GM12878 (cell line): ENCODE measurements around the gene TRIM40. TPM values are rescaled to one million over a fixed set of nuclear protein-coding genes. Genes with fewer than 3 reads are reported as not detected.
A peak's percentile ranks its signal among the peaks of the same experiment; 100 is the strongest.

Experiments used
- ATAC-seq: fragments of 200-7000 bp; cut with Tn5 transposase; 3 replicates; pipeline ENCODE4 v1.9.1; 2020; ENCODE audit warnings: mild to moderate bottlenecking, moderate library complexity
- BruUV-seq: library from RNA; stranded (reverse); fragments of 400-500 nt; replicated peaks from 2 replicates; lab custom pipeline; 2021; lab: Mats Ljungman, UMichigan
- CTCF ChIA-PET: fragments of 300-600 bp; sonication (Branson Sonifier 250); formaldehyde crosslinking; extraction: SDS; loops from one replicate; lab custom pipeline; 2021; ENCODE audit warnings: inconsistent platforms; lab: Yijun Ruan, JAX
- POLR2A ChIA-PET: fragments of 350-600 bp; formaldehyde crosslinking; extraction: SDS; loops from one replicate; lab custom pipeline; 2021; ENCODE audit warnings: inconsistent platforms; lab: Charles Lee
- RAD21 ChIA-PET: fragments of 300-600 bp; sonication (Branson Sonifier 250); formaldehyde crosslinking; loops from one replicate; lab custom pipeline; 2023; ENCODE audit warnings: antibody characterized with exemption; ENCODE audit not compliant: unreplicated experiment; lab: Charles Lee
- SMC1A ChIA-PET: fragments of 300-600 bp; sonication (Branson Sonifier 250); formaldehyde crosslinking; loops from one replicate; lab custom pipeline; 2023; ENCODE audit not compliant: unreplicated experiment, uncharacterized antibody; lab: Charles Lee
- DNase-seq: peaks from one replicate; pipeline ENCODE4 v3.0.0-alpha.2; 2011; ENCODE audit warnings: low read depth, low spot score
- FAIRE-seq: peaks from 3 replicates; lab custom pipeline; 2011; peaks lifted over from hg19 to GRCh38; lab: Jason Lieb, UNC
- H2AFZ ChIP-seq: 2 replicates; pipeline ENCODE4 v1.6.0; 2011; ENCODE audit warnings: low read depth, low read length, control low read depth; ENCODE audit not compliant: control insufficient read depth
- H3K27ac ChIP-seq: 2 replicates; pipeline ENCODE4 v1.5.1; 2011; ENCODE audit warnings: control low read depth; ENCODE audit not compliant: control insufficient read depth, insufficient read depth
- H3K27me3 ChIP-seq, 2 experiments: replicated peaks in 1 of 2; 2 replicates each; pipeline versions ENCODE4 v1.6.0 to v1.6.1; 2011; ENCODE audit warnings: low read length in 1 of 2; ENCODE audit not compliant: control insufficient read depth in 2 of 2, insufficient read depth in 2 of 2
- H3K36me3 ChIP-seq, 2 experiments: 2 replicates each; pipeline ENCODE4 v1.5.1; 2011; ENCODE audit warnings: low read length in 1 of 2; ENCODE audit not compliant: control insufficient read depth in 2 of 2, insufficient read depth in 2 of 2
- H3K4me1 ChIP-seq: 2 replicates; pipeline ENCODE4 v1.6.1; 2011; ENCODE audit warnings: mild to moderate bottlenecking, low read length, moderate library complexity, mixed read lengths; ENCODE audit not compliant: control insufficient read depth, insufficient read depth
- H3K4me2 ChIP-seq: 2 replicates; pipeline ENCODE4 v1.6.0; 2011; ENCODE audit warnings: control low read depth; ENCODE audit not compliant: control insufficient read depth, insufficient read depth
- H3K4me3 ChIP-seq: fragments of 200-600 bp; sonication (generic); 2 replicates; pipeline ENCODE4 v1.5.1; 2016
- H3K79me2 ChIP-seq: 2 replicates; pipeline ENCODE4 v1.6.0; 2011; ENCODE audit warnings: low read length; ENCODE audit not compliant: control insufficient read depth, insufficient read depth
- H3K9ac ChIP-seq: 2 replicates; pipeline ENCODE4 v1.8.0; 2011; ENCODE audit warnings: low read length, control low read depth, mixed read lengths; ENCODE audit not compliant: control insufficient read depth, insufficient read depth
- H3K9me3 ChIP-seq: replicated peaks from 3 replicates; pipeline ENCODE4 v1.5.1; 2011; ENCODE audit warnings: mild to moderate bottlenecking, low read length; ENCODE audit not compliant: control insufficient read depth, insufficient read depth
- H4K20me1 ChIP-seq: 2 replicates; pipeline ENCODE4 v1.6.0; 2011; ENCODE audit not compliant: control insufficient read depth, insufficient read depth
- BMI1 ChIP-seq: fragments of 450-650 bp; IDR thresholded peaks from 2 replicates; pipeline ENCODE4 v1.6.1; 2016; ENCODE audit warnings: mild to moderate bottlenecking, moderate library complexity, borderline replicate concordance
- CBX3 ChIP-seq: fragments of 200-600 bp; sonication (generic); IDR thresholded peaks from 2 replicates; pipeline ENCODE4 v1.6.1; 2016; ENCODE audit warnings: low read depth, borderline replicate concordance
- CREM ChIP-seq: IDR thresholded peaks from 2 replicates; pipeline ENCODE4 v1.6.1; 2014; ENCODE audit warnings: antibody characterized with exemption, low read depth
- ZNF24 ChIP-seq: fragments of 450-650 bp; IDR thresholded peaks from 2 replicates; pipeline ENCODE4 v1.6.1; 2017; ENCODE audit warnings: antibody characterized with exemption, mild to moderate bottlenecking
- WGBS: methylation state at CpG from one replicate; pipeline ENCODE4 v1.1.6; 2016; ENCODE audit warnings: low lambda C conversion rate; ENCODE audit not compliant: insufficient replicate concordance, insufficient coverage; ENCODE audit errors: missing lambda C conversion rate; 5-methylcytosine and 5-hydroxymethylcytosine counted together
- in situ Hi-C: fragments of 300-500 bp; cut with MboI; formaldehyde crosslinking; loops from 9 replicates; pipeline ENCODE4 v1.14.3; 2018; ENCODE audit warnings: mixed read lengths
- intact Hi-C: fragments of 100-400 bp; cut with micrococcal nuclease; formaldehyde crosslinking; loops from one replicate; pipeline ENCODE4 v1.14.2; 2022; ENCODE audit not compliant: unreplicated experiment
- polyA plus RNA-seq, 11 experiments: library from polyadenylated mRNA; depleted of rRNA in 4 of 11; unstranded in 6 of 11; stranded (reverse) in 5 of 11; fragments of >200 nt; fragmentation: Nextera tagmentation in 4 of 11; fragmentation: Illumina TruSeq in 1 of 11; extraction: Ambion mirVana in 4 of 11; extraction: Trizol in 1 of 11; gene quantifications; 1 replicate in 1 of 11; 2 replicates in 10 of 11; pipeline versions ENCODE4 v1.2.1 to v1.2.3, GENCODE V29; 2011 to 2016; ENCODE audit warnings: inconsistent platforms in 2 of 11, missing spikeins in 2 of 11, low read depth in 1 of 11
- total RNA-seq, 4 experiments: library from RNA; depleted of rRNA in 3 of 4; stranded (reverse); fragments of >200 nt in 3 of 4; fragmentation: Illumina TruSeq in 1 of 4; extraction: Trizol in 1 of 4; gene quantifications; 2 replicates each; pipeline versions ENCODE4 v1.2.1 to v1.2.3, GENCODE V29; 2013 to 2021

Gene TRIM40
- total and polyA plus RNA-seq, 10 of the 15 experiments (the other 5 are each of a cell fraction or from before 2014, with no cell fraction given) = not detected

DNA sequence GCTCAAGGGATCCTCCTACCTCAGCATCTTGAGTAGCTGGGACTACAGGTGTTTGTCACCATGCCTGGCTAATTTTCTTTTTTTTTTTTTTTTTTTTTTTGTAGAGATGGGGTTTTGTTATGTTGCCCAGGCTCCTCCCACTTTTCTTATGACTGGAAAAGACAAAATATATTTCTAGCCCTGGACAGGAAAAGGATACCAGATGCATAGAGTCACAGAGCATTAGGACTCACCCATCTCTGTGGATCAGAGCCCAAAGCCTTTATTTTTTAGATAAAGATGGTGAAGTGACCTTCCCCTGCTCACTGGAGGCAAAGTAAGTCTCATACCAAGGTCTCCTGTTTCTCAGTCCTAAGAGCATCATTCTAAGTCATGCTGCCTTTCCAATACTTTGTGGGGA lies 21.6 kb downstream of the TRIM40 start:
- Histone ChIP-seq H3K27ac (no peak overlapping the region), H3K4me1 (peaks cover 4% of the 10 kb centered on the region; the same call in 1 of the 2 replicates), H3K9me3 (no peaks in the 10 kb centered on the region), H3K4me3 (no peak overlapping the region), H3K9ac (no peak overlapping the region), H3K36me3 (no peaks in the 10 kb centered on the region), H4K20me1 (no peaks in the 10 kb centered on the region), H3K27me3 (peaks cover 2% of the 10 kb centered on the region in 2 experiments; a peak in 3 of 4 replicates), H2AFZ (no peak overlapping the region), H3K4me2 (no peak overlapping the region), H3K79me2 (no peaks in the 10 kb centered on the region)
- ChIA-PET CTCF (interaction anchor here (1.0 kb wide), 1 partner anchor 54 kb away, joined by 3 read pairs; no protein-coding TSS in a partner anchor), SMC1A (interaction anchor here (0.8 kb wide), 1 partner anchor 25 kb away, joined by 3 read pairs; no protein-coding TSS in a partner anchor), RAD21 (no interaction called here), POLR2A (no interaction called here)
- DNase-seq (no peak), ATAC-seq (no peak), FAIRE-seq (no peak)
- intact Hi-C loops = no loop called here
- in situ Hi-C loops = no loop called here
- no TSS peak for BruUV-seq
- no peak for TF ChIP-seq CREM

DNA sequence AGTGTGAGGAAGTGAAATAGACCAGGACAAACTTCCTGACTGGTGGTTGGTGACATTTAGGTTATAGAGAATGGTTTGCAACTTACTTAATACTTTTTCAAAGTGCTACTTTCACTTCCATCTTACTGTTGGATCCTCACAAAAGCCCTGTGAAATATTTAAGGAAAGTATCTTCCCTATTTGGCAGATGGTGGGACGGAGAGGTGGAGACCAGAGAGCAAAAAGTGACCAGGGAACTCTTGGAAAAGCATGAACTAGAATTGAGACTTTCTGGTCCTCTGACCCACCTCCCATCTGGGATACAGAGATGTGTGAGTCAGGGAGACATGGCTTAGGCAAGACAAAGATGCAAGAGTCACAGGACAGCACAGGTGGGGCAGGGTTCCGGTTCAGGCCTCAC lies 22.1 kb downstream of the TRIM40 start:
- no peak overlapping the region for H2AFZ ChIP-seq
- no peaks in the 10 kb centered on the region for H3K36me3 ChIP-seq
- DNase-seq = no peak
- no peak overlapping the region for H3K27ac ChIP-seq
- peaks cover 2% of the 10 kb centered on the region in 2 experiments; a peak in 3 of 4 replicates for H3K27me3 ChIP-seq
- WGBS = 27% methylated on average over 2 of the region's 2 CpGs
- H3K9me3 ChIP-seq = no peaks in the 10 kb centered on the region
- H3K79me2 ChIP-seq = no peaks in the 10 kb centered on the region
- no peak for ATAC-seq
- H4K20me1 ChIP-seq = no peaks in the 10 kb centered on the region
- no peak for TF ChIP-seq CBX3
- TF ChIP-seq BMI1 = no peak
- TF ChIP-seq ZNF24 = no peak
- intact Hi-C loops (no loop called here), in situ Hi-C loops (no loop called here)
- SMC1A ChIA-PET = interaction anchor here (1.8 kb wide), 1 partner anchor 55 kb away, joined by 9 read pairs; no protein-coding TSS in a partner anchor
- FAIRE-seq = peak; percentile 7
- H3K9ac ChIP-seq = no peak overlapping the region
- POLR2A ChIA-PET = no interaction called here
- peaks cover 4% of the 10 kb centered on the region; the same call in 1 of the 2 replicates for H3K4me1 ChIP-seq
- BruUV-seq = no TSS peak
- CTCF ChIA-PET = interaction anchor here (0.9 to 1.4 kb wide), 2 partner anchors 27 to 55 kb away, joined by 3 to 4 read pairs; no protein-coding TSS in a partner anchor
- RAD21 ChIA-PET = no interaction called here
- no peak overlapping the region for H3K4me3 ChIP-seq
- no peak overlapping the region; the same call in 1 of the 2 replicates for H3K4me2 ChIP-seq
